SK-N-DZ (cell line): ENCODE results near the gene HAPLN1. TPM values are rescaled to one million over a fixed set of nuclear protein-coding genes. Genes with fewer than 3 reads are reported as not detected.
A peak's percentile ranks its signal among the peaks of the same experiment; 100 is the strongest.
"Not testable (repeated sequence)": the region's sequence is repeated elsewhere in the genome, so short reads cannot be mapped to it uniquely, and the experiment has no call there.

Experiments
- DNase-seq: peaks from one replicate; pipeline ENCODE4 v3.0.0-alpha.2; 2015; ENCODE audit warnings: low spot score
- polyA plus RNA-seq, 2 experiments: library from polyadenylated mRNA; depleted of rRNA; stranded (reverse); fragments of >200 nt; gene quantifications; 2 replicates each; pipeline ENCODE4 v1.2.3, GENCODE V29; 2014

Gene HAPLN1
- not detected in 2 replicates for polyA plus RNA-seq (2014; cell fraction: cytosol; rRNA removed)
- polyA plus RNA-seq (2014; cell fraction: nucleus; rRNA removed): not detected in 2 replicates

DNA sequence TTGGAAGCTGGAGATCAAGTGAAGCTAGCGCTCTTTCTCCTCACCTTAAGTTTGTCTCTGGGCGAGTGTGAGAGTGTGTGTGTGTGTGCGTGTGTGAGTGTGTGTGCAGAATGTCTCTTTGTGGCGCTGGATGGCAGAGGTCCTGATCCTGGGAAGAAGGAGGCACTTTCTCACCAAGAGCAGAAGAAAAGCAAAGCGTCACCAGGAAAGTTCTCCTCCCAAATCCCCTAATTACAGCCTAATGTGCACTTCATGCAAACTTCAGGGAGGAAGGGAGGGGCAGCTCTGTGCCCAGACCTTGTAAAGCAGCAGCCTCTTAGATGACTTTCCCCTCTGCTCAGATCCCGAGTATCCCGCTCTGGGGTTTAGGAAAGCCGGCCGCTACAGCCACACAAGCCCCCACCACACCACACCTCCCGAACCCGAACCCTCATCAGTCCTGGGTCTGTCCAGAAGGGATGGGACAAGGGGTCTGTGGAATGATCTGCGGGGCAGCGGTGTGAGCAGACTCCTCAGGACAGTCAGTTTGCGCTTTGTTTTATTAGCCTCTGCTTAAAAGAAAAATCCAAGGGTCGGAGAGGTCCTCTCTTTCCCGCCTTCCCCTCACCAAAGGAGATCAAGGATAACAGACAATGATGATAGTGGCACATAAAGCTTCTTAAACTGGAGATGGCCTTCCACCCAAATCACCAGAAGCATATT is at the start of gene HAPLN1:
TSS of gene HAPLN1 (minus strand) at position 20 of the 702 bp plus-strand sequence. CDS start 47,332 bp downstream, outside the sequence.
- DNase-seq: no peak

DNA sequence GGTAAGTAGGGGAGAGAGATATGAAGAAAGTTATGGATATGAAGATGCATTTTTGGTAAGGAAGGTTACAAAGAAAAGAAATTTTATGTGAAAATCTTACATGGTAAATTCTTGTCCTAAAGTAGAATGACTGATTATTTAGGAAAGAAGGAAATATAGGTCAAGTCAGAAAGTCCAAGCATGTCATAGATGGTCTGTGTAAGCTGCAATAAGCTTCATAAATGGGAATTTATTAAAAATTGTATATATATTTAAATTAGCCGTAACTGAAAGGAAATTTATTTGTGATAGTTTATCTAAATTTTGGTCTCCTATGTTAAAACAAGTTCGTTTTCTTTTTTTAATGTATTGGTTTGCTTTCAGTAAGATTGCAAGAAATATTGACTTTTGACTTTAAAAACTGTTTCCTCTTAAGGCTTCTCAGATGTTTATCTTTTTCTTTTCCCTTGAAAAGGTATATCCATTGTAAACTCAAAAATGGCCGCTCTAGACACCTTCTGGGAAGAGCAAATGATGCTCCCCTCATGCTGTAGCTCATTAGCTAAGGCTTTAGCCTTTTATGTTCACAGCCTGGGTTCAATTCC is 46.8 kb upstream of the HAPLN1 start:
- DNase-seq: no peak

DNA sequence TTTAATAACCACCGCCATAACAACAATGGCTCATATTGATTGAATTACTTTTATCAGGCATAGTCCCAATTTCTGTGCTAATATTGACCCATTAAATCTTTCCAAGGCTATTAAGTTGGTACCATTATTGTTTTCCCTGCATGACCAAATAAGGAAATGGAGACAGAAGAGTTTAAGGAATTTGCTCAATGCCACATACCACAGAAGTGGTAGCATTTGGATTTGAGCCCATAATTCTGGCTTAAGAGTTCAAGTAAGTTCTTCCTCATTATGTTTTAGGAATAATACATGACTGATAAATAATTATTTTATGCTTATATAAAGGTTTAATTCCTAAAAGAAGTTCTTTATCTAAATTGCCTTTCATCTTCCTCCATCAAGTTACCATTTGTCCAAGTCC is 43.4 kb upstream of the HAPLN1 start:
- DNase-seq: no peak

DNA sequence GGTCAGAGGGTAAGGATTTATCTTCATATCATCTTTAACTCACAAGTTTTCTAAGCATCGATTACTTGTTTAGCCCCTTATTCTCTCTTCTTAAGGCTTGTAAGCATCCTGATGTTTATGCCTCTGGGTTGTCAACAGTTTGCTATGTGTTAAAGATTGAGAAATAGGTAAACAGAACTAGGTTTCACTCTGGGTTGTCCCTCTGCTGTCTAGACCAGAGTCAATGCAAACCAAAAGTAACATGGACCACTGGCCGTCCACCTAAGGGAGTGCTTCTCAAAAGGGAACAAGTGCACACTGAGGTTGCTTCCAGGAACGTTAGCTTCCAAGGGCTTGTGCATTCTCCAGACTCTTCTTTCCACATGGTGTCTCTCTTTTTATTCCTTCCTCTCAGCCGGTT is 39.9 kb upstream of the HAPLN1 start:
- no peak for DNase-seq

DNA sequence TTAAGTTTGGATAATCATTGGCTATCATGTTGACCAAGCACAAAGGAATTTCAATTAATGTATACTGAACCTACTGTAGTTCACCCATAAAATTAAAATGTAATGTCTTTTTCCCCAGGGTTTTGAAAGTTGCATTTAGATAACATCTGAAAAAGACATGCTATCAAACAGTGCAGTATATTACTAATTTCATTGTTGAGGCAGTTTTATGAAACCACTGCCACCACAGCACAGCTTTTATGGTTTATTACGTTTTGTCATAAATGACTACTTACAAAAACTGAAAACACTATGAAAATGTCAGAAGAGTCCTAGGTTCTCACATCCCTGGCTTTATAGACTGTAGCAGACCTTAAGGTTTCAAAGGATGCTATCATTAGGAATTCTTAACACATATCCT is 32.0 kb upstream of the HAPLN1 start:
- no peak for DNase-seq

DNA sequence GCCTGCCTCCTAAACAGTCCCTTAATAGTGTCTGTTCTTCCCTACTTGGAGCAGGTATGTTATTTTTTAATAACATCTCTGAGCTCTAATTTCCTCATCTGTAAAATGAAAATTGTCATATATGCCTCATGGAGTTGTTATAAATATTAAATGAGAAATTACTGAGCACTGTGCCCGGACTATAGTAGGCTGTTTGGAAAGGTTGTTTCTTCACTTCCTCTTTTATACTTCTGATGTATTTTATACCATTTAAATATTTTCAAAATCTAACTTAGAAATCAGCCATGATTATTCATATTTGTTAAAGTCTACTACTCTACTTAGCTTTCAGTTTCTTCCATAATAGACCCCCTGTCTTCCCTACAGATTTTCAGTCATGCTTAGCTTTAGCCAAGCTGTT is 30.5 kb upstream of the HAPLN1 start:
- DNase-seq: no peak

DNA sequence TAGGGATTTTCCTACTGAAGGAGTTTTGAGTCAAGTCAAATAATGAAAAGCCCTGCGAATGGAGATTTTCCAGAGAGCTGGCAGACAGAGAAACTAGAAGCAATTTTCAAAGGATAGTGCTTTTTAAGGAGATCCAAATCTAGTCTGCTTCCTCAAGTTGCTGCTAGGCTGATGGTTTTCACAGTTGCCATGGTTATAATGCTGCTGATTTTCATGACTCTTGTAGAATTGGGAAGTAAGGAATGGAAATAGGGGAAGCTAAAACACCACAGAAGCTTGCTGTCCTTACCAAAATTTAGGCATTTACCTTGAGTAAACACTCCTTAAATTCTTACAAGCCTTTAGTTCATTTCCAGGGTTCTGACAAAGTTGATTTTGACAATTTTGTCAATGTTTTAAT is 30.1 kb upstream of the HAPLN1 start:
- DNase-seq: no peak

- no peak for DNase-seq
Measured at GRCh38 chr5:83745816-83746215, 25.2 kb upstream of the HAPLN1 start.

DNA sequence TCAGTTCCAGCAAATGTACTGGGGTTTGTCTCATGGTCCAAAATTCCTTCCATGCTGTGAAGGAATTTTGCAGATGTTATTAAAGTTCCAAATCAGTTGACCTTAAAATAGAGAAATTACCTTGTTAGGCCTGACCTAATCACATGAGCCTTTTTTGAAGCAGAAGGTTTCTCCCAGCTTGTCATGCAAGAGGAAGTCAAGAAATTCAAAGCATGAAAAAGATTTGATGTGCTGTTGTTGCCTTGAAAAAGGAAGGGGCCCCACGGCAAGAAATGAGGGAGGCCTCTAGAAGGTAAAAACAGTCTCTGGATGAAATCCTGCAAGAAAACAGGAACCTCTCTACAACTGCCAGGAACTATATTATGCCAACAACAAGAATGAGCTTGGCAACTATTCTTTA is 24.2 kb upstream of the HAPLN1 start:
- no peak for DNase-seq

DNA sequence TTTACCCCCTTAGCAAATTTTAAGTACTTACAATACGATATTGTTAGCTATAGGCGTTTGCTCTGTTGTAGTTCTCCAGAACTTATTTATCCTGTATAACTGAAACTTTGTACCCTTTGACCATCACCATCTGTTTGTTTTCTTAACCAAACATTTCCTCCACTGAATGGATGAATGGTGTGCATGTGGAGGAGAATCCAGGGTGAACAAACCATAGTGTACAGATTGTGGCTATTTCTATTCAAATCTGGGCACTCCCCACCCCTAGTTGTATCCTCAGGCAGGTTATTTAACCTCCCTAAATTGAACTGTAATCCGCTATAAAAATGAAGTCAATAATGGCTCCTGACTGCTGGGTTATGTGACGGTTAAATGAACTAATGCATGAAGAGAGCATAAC is 21.4 kb upstream of the HAPLN1 start:
- DNase-seq: no peak

DNA sequence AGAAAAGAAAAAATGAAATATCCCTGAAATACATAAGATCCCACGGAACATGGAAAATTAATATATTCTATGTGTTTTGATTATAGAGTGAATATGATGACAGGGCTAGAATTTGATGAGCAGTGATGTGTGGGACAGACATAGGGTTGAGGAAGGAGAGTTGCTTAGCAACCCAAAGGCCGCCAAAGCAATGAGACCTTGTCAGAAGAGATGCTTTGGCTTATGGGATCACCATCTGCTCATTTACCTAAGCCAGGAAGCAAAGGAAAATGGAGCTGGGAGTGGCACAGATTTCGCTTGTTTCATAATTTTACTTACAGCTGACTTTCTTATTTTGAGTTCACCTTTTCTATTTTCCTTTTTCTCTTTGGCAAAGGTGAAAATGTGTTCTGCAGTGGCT is 20.9 kb upstream of the HAPLN1 start:
- no peak for DNase-seq

DNA sequence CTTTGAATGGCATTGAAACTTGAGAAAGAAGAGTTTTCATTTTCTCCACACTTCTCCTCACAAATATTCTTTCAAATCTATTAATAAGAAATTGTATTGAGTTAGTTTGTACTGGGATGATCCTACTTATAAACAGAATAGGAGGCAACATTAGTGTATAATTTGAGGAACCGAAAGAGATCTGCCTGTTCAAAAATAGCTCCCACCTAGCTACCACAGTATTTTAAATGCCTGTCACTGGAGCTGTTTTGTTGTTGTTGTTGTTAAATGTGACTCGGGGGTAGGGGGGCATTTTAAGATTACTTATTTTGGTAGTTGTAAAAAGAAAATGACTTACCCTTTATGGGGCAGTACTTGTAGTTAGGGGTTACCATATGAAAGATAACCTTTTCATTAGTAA is 20.1 kb upstream of the HAPLN1 start:
- no peak for DNase-seq

DNA sequence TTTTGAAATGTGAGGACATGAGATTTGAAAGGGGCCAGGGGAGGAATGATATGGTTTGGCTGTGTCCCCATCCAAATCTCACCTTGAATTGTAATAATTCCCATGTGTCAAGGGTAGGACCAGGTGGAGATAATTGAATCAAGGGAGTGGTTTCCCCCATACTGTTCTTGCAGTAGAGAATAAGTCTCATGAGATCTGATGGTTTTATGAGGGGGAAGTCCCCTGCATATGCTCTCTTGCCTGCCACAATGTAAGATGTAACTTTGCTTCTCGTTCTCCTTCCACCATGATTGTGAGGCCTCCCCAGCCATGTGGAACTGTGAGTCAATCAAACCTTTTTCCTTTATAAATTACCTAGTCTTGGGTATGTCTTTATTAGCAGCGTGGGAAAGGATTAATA is 15.5 kb upstream of the HAPLN1 start:
- not testable (repeated sequence) for DNase-seq

- DNase-seq: not testable (repeated sequence)
Measured at GRCh38 chr5:83735058-83735457, 14.4 kb upstream of the HAPLN1 start.

- DNase-seq: no peak
Measured at GRCh38 chr5:83731638-83732037, 11.0 kb upstream of the HAPLN1 start.

DNA sequence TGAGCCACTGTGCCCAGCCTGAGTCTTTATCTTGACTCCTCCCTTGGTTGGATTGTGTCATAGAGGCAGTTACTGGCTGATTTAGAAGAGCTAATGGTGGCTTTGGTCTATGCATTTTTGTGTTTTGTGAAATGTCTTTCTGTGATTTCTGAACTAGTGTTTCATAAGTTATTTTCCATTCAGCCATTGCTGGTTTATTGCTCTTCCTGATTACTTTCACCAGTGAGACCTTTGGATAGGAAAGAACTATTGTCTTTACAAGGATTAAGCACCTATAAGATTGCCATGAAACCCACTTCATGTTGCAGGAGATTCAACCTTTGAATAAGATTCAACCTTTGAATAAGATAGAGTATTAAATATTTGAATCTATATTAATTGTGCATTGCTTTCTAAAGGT is 8.7 kb upstream of the HAPLN1 start:
- no peak for DNase-seq

DNA sequence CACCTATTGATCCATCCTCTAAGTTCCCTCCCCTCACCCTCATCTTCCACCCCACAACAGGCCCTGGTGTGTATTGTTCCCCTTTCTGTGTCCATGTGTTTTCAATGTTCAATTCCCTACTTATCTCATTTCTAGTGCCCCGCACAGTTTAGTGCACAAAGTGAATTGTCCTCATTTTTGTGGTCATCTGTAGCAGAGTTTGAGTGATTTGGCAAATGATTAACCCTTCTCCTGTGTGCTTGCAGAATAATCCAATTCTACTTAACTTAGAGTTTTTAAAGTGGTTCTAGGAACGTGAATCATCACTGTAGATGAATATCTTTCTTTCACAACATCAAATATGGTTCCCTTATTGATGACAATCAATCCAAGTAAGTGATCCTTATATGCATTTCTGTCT is 6.3 kb upstream of the HAPLN1 start:
- no peak for DNase-seq

- no peak for DNase-seq
Measured at GRCh38 chr5:83724935-83725334, 4.3 kb upstream of the HAPLN1 start.

DNA sequence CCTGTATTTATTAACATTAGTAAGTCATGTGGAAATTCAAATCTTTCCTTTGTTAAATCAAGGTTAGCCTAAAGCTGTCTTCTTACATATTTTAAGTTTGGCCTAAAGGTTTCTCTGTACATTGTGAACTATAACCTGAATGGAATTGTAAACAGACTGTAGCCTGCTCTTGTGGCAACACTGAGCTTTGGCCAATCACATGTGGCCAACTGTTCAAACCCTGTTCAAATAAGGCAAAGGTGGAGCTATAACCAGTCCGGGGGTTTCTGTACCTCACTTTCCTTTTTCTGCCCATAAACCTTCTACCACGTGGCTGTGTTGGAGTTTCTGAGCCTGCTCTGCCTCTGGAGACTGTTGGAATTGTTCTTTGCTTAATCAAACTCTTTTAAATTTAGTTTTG is 3.3 kb upstream of the HAPLN1 start:
- no peak for DNase-seq

GRCh38 chr5:83723031-83723430 is 2.4 kb upstream of the HAPLN1 start:
- no peak for DNase-seq

- DNase-seq: peak; percentile 84
Measured at GRCh38 chr5:83721953-83722901, 1.6 kb upstream of the HAPLN1 start.

DNA sequence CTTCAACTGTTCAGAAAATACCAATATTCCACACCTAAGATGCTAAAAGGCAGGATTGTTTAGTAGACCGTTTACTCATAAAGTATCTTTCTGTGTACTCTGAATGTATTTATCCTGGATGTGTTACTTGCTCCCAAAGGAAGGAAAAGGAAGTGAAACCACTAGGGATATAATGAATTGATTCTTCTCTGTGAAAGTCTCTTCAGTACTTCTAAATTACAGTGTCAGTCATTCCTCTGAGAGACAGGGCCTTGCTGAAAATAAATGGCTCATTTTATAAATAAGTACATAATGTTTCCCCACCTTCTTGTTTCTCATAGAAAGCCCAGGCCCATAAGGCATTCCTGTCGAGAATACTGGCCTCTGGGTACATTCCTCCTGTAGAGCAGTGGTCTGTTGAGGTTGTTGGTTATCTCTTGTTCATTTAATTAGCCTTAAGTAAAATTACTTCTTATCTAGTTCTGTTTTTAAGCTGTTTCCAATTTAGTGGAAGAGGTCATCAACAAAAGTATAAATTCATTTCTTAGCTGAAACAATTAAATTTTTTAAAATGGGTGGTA is 1.6 kb downstream of the HAPLN1 start:
- no peak for DNase-seq
